ENCODE measurements around the gene APLP2. TPM values are rescaled to one million over a fixed set of nuclear protein-coding genes. Genes with fewer than 3 reads are reported as not detected.
"Not testable (repeated sequence)": the region's sequence is repeated elsewhere in the genome, so short reads cannot be mapped to it uniquely, and the experiment has no call there.

The APLP2 gene
- total RNA-seq, 1 experiment from 2014 or later = 345 TPM

- H3K27ac Mint-ChIP-seq = no peak overlapping the region
- POLR2A ChIA-PET = no interaction called here
- ATAC-seq = no peak
- H3K9me3 Mint-ChIP-seq = peaks cover 13% of the 10 kb centered on the region
- CTCF ChIA-PET = no interaction called here
- peaks cover 71% of the 10 kb centered on the region for H3K27me3 Mint-ChIP-seq (ENCODE audit: low read depth)
- H3K4me3 Mint-ChIP-seq = no peak overlapping the region
- peaks cover 11% of the 10 kb centered on the region for H3K36me3 Mint-ChIP-seq
- 0 out of 2 replicates have a peak, but pooled peaks cover 4% of the 10 kb centered on the region for H3K4me1 Mint-ChIP-seq
- TF ChIP-seq GABPB1 (CRISPR knock-in tag; IDR thresholded peaks at IDR 0.05) (no peak), NFATC4 (CRISPR knock-in tag; IDR thresholded peaks at IDR 0.05) (no peak), NFE2L1 (CRISPR knock-in tag; IDR thresholded peaks at IDR 0.05) (no peak), SMAD4 (CRISPR knock-in tag; IDR thresholded peaks at IDR 0.05) (no peak), ARID4B (CRISPR knock-in tag; IDR thresholded peaks at IDR 0.05; ENCODE audit: borderline replicate concordance) (no peak), MYBL2 (CRISPR knock-in tag; IDR thresholded peaks at IDR 0.05) (no peak), ZBTB43 (CRISPR knock-in tag; IDR thresholded peaks at IDR 0.05) (no peak), ATF6 (CRISPR knock-in tag; IDR thresholded peaks at IDR 0.05) (no peak), FOXJ3 (CRISPR knock-in tag; IDR thresholded peaks at IDR 0.05; ENCODE audit: borderline replicate concordance) (no peak)
- DNase-seq (ENCODE audit: low spot score) = no peak
Observed at GRCh38 chr11:130171534-130171933, 101.8 kb downstream of the APLP2 start.

- CTCF ChIA-PET; DNase-seq (ENCODE audit: low spot score); H3K4me1 Mint-ChIP-seq; H3K27ac Mint-ChIP-seq; H3K4me3 Mint-ChIP-seq; POLR2A ChIA-PET; ATAC-seq: not testable (repeated sequence)
- peaks cover 11% of the 10 kb centered on the region for H3K36me3 Mint-ChIP-seq
- peaks cover 13% of the 10 kb centered on the region for H3K9me3 Mint-ChIP-seq
- peaks cover 70% of the 10 kb centered on the region for H3K27me3 Mint-ChIP-seq (ENCODE audit: low read depth)
Observed at GRCh38 chr11:130172001-130172400, 102.3 kb downstream of the APLP2 start.

GRCh38 chr11:130174642-130175041 lies 104.9 kb downstream of the APLP2 start:
- ATAC-seq (no peak), DNase-seq (ENCODE audit: low spot score) (no peak)
- POLR2A ChIA-PET = no interaction called here
- no peak overlapping the region for H3K4me3 Mint-ChIP-seq
- peaks cover 12% of the 10 kb centered on the region; the same call in 1 of the 2 replicates for H3K4me1 Mint-ChIP-seq
- H3K9me3 Mint-ChIP-seq = peaks cover 13% of the 10 kb centered on the region
- TF ChIP-seq SOX15 (CRISPR knock-in tag; IDR thresholded peaks at IDR 0.05) (no peak), ZNF219 (CRISPR knock-in tag; IDR thresholded peaks at IDR 0.05; ENCODE audit: borderline replicate concordance) (no peak), TEAD1 (CRISPR knock-in tag; IDR thresholded peaks at IDR 0.05) (no peak), CREM (CRISPR knock-in tag; IDR thresholded peaks at IDR 0.05) (no peak), JUN (CRISPR knock-in tag; IDR thresholded peaks at IDR 0.05) (no peak), IRF1 (CRISPR knock-in tag; IDR thresholded peaks at IDR 0.05) (no peak), USF2 (CRISPR knock-in tag; IDR thresholded peaks at IDR 0.05) (no peak), ZNF425 (CRISPR knock-in tag; conservative IDR thresholded peaks at IDR 0.05) (no peak), ATF2 (CRISPR knock-in tag; IDR thresholded peaks at IDR 0.05; ENCODE audit: borderline replicate concordance, low read depth) (no peak)
- no peak overlapping the region for H3K27ac Mint-ChIP-seq
- peaks cover 11% of the 10 kb centered on the region for H3K36me3 Mint-ChIP-seq
- CTCF ChIA-PET = no interaction called here
- H3K27me3 Mint-ChIP-seq (ENCODE audit: low read depth) = peaks cover 46% of the 10 kb centered on the region

All from WTC11 (cell line).